Caco-2 (cell line): ENCODE results near the gene MICAL3. TPM values are rescaled to one million over a fixed set of nuclear protein-coding genes. Genes with fewer than 3 reads are reported as not detected.

ENCODE experiments used
- BruUV-seq: library from RNA; stranded (reverse); fragments of 400-500 nt; replicated peaks from 2 replicates; lab custom pipeline; 2021; lab: Mats Ljungman, UMichigan
- CTCF ChIA-PET: fragments of 300-600 bp; sonication (Branson Sonifier 250); formaldehyde crosslinking; loops from one replicate; lab custom pipeline; 2022; ENCODE audit warnings: antibody characterized with exemption; lab: Charles Lee
- POLR2A ChIA-PET: fragments of 300-600 bp; sonication (Branson Sonifier 250); formaldehyde crosslinking; loops from one replicate; lab custom pipeline; 2022; ENCODE audit warnings: antibody characterized with exemption; lab: Charles Lee
- DNase-seq, 2 experiments: peaks; one replicate each; pipeline versions ENCODE4 v3.0.0 to v3.0.0-alpha.2; 2020 to 2022
- H3K27me3 ChIP-seq: replicated peaks from 2 replicates; pipeline ENCODE4 v1.6.0; 2011; ENCODE audit warnings: low read length; ENCODE audit not compliant: control insufficient read depth, insufficient read depth
- H3K36me3 ChIP-seq: 2 replicates; pipeline ENCODE4 v1.5.1; 2011; ENCODE audit warnings: low read length; ENCODE audit not compliant: control insufficient read depth, insufficient read depth
- H3K4me1 ChIP-seq: fragments of 250-450 bp; sonication (Bioruptor Pico); 2 replicates; pipeline ENCODE4 v1.5.1; 2020; ENCODE audit warnings: mild to moderate bottlenecking
- H3K4me3 ChIP-seq: 2 replicates; pipeline ENCODE4 v1.5.1; 2011; ENCODE audit warnings: low read depth, mild to moderate bottlenecking, control low read depth, low read length
- H3K9me3 ChIP-seq: fragments of 250-450 bp; sonication (Bioruptor Pico); 2 replicates; pipeline ENCODE4 v1.5.1; 2020; ENCODE audit warnings: mild to moderate bottlenecking, moderate library complexity
- H3K27ac Mint-ChIP-seq: one replicate; pipeline ENCODE4 v1.8.0; 2022; ENCODE audit warnings: mixed read lengths; ENCODE audit not compliant: unreplicated experiment
- H3K27me3 Mint-ChIP-seq: one replicate; pipeline ENCODE4 v1.8.0; 2022; ENCODE audit warnings: mixed read lengths; ENCODE audit not compliant: insufficient read depth, unreplicated experiment
- H3K36me3 Mint-ChIP-seq: one replicate; pipeline ENCODE4 v1.8.0; 2022; ENCODE audit warnings: mild to moderate bottlenecking, mixed read lengths; ENCODE audit not compliant: insufficient read depth, unreplicated experiment
- H3K4me1 Mint-ChIP-seq: one replicate; pipeline ENCODE4 v1.8.0; 2022; ENCODE audit warnings: low read depth, mixed read lengths; ENCODE audit not compliant: unreplicated experiment
- H3K4me3 Mint-ChIP-seq: one replicate; pipeline ENCODE4 v1.8.0; 2022; ENCODE audit warnings: mild to moderate bottlenecking, moderate library complexity, mixed read lengths; ENCODE audit not compliant: unreplicated experiment
- H3K9me3 Mint-ChIP-seq: one replicate; pipeline ENCODE4 v1.8.0; 2022; ENCODE audit warnings: mixed read lengths; ENCODE audit not compliant: unreplicated experiment
- intact Hi-C: fragments of 100-400 bp; cut with micrococcal nuclease; formaldehyde crosslinking; loops from one replicate; pipeline ENCODE4 v1.10.0; 2022; ENCODE audit not compliant: unreplicated experiment
- total RNA-seq: library from RNA; stranded (reverse); gene quantifications from 2 replicates; pipeline ENCODE4 v1.2.3, GENCODE V29; 2022
- TF ChIP-seq, protein P1 (sequence below), 2 experiments: fragments of 200-600 bp in 1 of 2; IDR thresholded peaks; 1 replicate in 1 of 2; 2 replicates in 1 of 2; pipeline versions ENCODE4 v1.5.1 to v1.8.0; 2011 to 2022; ENCODE audit warnings: antibody characterized with exemption in 1 of 2, control low read depth in 1 of 2, inconsistent platforms in 1 of 2, low read depth in 1 of 2, low read length in 1 of 2, mild to moderate bottlenecking in 1 of 2, moderate library complexity in 1 of 2; ENCODE audit not compliant: insufficient read depth in 1 of 2, severe bottlenecking in 1 of 2, unreplicated experiment in 1 of 2

MICAL3 gene
- total RNA-seq, 1 experiment from 2014 or later = 65.6 TPM

DNA sequence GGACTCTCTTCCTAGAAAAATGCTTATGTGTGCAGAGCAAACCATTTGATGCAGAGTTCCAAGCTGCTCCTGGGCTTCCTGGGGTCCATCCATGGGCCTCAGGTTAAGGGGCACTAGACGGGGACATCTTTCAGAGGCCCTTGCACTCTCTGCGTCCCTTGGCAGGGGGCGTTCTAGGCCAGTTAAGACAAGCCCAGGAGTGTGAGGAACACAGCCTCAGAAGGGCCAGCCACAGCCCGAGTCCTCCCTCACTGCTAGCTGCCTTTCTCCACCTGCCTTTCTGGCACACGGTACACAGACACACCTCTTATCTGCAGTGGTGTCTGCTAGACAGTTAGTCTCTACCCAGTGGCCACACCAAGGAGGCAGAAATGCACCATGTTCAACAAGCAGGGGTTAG lies 232.1 kb downstream of the MICAL3 start:
- Mint-ChIP-seq H3K36me3 (peaks cover 7% of the 10 kb centered on the region), H3K27ac (no peak overlapping the region), H3K4me3 (no peak overlapping the region), H3K9me3 (no peaks in the 10 kb centered on the region), H3K4me1 (peaks cover 18% of the 10 kb centered on the region), H3K27me3 (no peaks in the 10 kb centered on the region)
- TF ChIP-seq, protein P1, sequence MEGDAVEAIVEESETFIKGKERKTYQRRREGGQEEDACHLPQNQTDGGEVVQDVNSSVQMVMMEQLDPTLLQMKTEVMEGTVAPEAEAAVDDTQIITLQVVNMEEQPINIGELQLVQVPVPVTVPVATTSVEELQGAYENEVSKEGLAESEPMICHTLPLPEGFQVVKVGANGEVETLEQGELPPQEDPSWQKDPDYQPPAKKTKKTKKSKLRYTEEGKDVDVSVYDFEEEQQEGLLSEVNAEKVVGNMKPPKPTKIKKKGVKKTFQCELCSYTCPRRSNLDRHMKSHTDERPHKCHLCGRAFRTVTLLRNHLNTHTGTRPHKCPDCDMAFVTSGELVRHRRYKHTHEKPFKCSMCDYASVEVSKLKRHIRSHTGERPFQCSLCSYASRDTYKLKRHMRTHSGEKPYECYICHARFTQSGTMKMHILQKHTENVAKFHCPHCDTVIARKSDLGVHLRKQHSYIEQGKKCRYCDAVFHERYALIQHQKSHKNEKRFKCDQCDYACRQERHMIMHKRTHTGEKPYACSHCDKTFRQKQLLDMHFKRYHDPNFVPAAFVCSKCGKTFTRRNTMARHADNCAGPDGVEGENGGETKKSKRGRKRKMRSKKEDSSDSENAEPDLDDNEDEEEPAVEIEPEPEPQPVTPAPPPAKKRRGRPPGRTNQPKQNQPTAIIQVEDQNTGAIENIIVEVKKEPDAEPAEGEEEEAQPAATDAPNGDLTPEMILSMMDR (IDR thresholded peaks at IDR 0.05; ENCODE audit: insufficient read depth in 1 of 2, low read depth in 1 of 2, low read length in 1 of 2, severe bottlenecking in 1 of 2, unreplicated experiment in 1 of 2) = peak in 1 of 2 experiments; percentile 4
- ChIA-PET CTCF (no interaction called here), POLR2A (no interaction called here)
- H3K9me3 ChIP-seq = no peaks in the 10 kb centered on the region
- H3K4me1 ChIP-seq = peaks cover 9% of the 10 kb centered on the region; the same call in 1 of the 2 replicates
- no TSS peak for BruUV-seq
- H3K27me3 ChIP-seq = no peaks in the 10 kb centered on the region
- H3K36me3 ChIP-seq = no peaks in the 10 kb centered on the region
- no peak overlapping the region for H3K4me3 ChIP-seq
- DNase-seq = no peak
- intact Hi-C loops = no loop called here

DNA sequence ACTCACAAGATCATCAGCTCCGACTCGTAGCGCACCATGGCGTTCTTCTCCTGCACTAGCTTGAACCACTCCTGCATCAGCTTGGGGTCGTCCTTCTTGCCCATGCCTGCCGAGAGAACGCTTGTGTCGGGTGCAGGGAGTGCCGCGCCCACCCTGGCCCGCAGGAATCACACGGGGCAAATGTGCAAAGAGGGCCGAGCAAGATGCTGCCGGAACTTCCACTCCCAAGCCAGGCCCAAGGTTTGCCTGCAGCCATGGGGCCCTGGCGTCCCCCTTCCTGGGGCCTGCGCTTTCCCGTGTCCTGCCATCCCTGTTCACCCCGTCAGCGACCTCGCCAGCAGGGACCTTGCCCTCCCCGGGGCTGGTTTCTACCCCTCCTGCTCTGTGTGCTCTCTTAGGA lies 233.2 kb downstream of the MICAL3 start:
- Histone ChIP-seq H3K27me3 (no peaks in the 10 kb centered on the region), H3K4me3 (no peak overlapping the region), H3K9me3 (no peaks in the 10 kb centered on the region), H3K36me3 (no peaks in the 10 kb centered on the region), H3K4me1 (peaks cover 19% of the 10 kb centered on the region)
- no TSS peak for BruUV-seq
- H3K27me3 Mint-ChIP-seq = no peaks in the 10 kb centered on the region
- TF ChIP-seq, protein P1 (IDR thresholded peaks at IDR 0.05; ENCODE audit: insufficient read depth in 1 of 2, low read depth in 1 of 2, low read length in 1 of 2, severe bottlenecking in 1 of 2, unreplicated experiment in 1 of 2) = no peak
- no peak overlapping the region for H3K4me3 Mint-ChIP-seq
- H3K4me1 Mint-ChIP-seq = peaks cover 18% of the 10 kb centered on the region
- intact Hi-C loops = no loop called here
- no peaks in the 10 kb centered on the region for H3K9me3 Mint-ChIP-seq
- no peak overlapping the region for H3K27ac Mint-ChIP-seq
- peaks cover 12% of the 10 kb centered on the region for H3K36me3 Mint-ChIP-seq
- ChIA-PET CTCF (no interaction called here), POLR2A (no interaction called here)
- no peak for DNase-seq

DNA sequence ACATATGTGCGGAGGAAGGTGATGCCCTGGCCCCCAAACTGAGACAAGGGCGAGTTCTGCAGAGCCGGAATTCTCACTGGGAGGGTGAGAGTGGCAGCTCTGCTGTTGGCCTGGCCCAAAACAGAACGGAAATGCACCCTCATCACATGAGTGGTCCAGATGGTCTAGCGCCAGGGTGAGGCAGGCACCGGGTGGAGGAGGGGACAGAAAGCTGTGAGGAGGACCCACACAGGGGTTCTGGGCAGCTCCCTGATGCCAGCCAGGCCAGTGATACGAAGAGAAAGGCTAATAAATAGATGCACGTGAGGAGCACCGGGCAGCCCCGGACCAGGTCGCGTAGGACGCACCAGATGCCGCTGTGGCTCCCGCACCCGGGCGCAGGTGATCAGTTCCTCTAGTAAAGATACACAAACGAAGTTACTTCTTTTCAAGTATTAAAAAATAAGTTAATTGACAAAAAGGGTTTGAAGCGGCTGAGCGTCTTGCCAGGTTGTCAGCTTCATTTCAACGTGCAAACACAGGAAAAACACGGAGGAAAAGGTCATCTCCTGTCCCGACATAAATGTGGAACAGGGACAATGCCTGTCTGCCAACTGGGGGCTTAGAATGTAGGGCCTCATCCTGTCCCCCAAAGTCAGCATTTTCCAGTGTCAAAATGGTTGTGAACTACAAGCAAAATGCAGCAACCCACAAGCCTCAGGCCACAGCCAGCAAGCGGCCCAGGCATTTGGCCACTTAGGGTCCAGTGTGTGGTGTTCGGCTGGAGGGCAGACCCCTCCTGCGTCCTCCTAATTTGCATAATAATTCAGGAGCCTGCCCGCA lies 234.8 kb downstream of the MICAL3 start:
- ChIA-PET POLR2A (no interaction called here), CTCF (interaction anchor here (5.3 kb wide), 1 partner anchor 47 kb away, joined by 59 read pairs; no protein-coding TSS in a partner anchor)
- Histone ChIP-seq H3K27me3 (no peaks in the 10 kb centered on the region), H3K4me1 (peaks cover 19% of the 10 kb centered on the region), H3K4me3 (no peak overlapping the region), H3K36me3 (no peaks in the 10 kb centered on the region), H3K9me3 (no peaks in the 10 kb centered on the region)
- no peak overlapping the region for H3K4me3 Mint-ChIP-seq
- no peaks in the 10 kb centered on the region for H3K9me3 Mint-ChIP-seq
- TF ChIP-seq, protein P1 (IDR thresholded peaks at IDR 0.05; ENCODE audit: insufficient read depth in 1 of 2, low read depth in 1 of 2, low read length in 1 of 2, severe bottlenecking in 1 of 2, unreplicated experiment in 1 of 2) = no peak
- no peaks in the 10 kb centered on the region for H3K27me3 Mint-ChIP-seq
- H3K4me1 Mint-ChIP-seq = peaks cover 15% of the 10 kb centered on the region
- no TSS peak for BruUV-seq
- H3K27ac Mint-ChIP-seq = no peak overlapping the region
- intact Hi-C loops = loop anchor here (5.0 kb wide), 1 partner anchor 232 kb away; no protein-coding TSS in a partner anchor
- no peak for DNase-seq
- H3K36me3 Mint-ChIP-seq = peaks cover 17% of the 10 kb centered on the region
